Activated naive CD4-positive, alpha-beta T cell treated with Interleukin-2 at 50 U/mL for 16 hours (primary cell): ENCODE measurements around the gene KCTD5.

Experiments used
- DNase-seq: peaks from one replicate; pipeline ENCODE4 v3.0.0-alpha.2; 2020

KCTD5 gene

DNA sequence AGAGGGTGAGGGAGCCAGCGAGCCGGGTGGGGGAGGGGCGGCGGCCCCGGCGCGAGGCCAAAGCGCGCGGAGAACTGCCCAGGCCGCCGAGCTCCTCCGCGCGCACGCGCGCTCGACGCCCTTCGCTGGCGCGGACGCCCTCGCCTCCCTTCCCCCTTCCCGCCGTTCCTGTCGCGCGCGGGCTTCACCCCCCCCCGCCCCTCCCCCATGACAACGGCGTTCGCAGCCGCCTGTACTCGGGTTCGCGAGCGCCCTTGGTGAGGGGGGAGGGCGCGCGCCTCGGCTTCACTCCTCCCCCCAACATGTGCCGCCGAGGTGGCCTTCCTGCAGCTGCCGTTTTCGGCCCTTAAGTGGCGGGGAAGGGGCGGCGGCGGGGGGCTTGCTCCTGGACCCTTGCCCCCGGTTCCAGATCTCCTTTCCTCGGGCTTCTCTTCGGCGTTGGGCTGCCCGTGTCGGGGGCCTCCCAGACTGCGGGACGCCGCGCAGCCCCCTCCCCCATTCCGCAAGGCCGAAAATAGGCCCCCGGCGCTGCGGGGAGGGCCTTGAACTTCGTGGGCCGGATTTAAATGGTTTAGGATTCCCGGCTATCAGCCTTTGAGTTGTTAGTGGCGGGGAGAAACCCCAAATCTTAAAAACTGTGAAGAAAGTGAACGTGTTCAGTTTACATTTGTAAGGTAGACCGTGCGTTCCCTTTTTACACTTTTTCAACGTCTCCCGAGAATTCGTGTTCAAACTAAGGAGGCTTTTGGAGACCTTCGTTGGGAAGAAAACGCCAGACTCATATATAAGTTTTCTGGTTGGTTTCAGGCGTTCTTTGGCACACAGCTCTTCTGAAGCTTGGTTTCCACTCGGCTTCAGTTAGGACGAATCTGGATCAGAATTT, 70.8 kb downstream of the KCTD5 start:
- DNase-seq, result no peak

DNA sequence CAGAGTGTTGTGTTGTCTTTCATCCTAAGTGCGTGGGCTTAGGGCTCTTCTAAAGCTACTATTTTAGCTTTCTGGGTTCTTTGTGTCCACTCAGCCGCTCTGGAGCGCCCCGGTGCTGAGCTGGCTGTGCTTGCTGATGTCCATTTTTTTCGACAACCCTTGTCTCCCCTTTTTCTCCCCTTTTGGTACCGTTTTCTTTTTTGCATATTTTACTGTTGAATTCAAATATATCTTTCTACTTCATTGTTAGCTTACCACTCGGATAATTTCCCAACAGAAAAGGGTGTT, 71.4 kb downstream of the KCTD5 start:
- no peak for DNase-seq

- no peak for DNase-seq
Observed at GRCh38 chr16:2755158-2755557, 72.8 kb downstream of the KCTD5 start.

DNA sequence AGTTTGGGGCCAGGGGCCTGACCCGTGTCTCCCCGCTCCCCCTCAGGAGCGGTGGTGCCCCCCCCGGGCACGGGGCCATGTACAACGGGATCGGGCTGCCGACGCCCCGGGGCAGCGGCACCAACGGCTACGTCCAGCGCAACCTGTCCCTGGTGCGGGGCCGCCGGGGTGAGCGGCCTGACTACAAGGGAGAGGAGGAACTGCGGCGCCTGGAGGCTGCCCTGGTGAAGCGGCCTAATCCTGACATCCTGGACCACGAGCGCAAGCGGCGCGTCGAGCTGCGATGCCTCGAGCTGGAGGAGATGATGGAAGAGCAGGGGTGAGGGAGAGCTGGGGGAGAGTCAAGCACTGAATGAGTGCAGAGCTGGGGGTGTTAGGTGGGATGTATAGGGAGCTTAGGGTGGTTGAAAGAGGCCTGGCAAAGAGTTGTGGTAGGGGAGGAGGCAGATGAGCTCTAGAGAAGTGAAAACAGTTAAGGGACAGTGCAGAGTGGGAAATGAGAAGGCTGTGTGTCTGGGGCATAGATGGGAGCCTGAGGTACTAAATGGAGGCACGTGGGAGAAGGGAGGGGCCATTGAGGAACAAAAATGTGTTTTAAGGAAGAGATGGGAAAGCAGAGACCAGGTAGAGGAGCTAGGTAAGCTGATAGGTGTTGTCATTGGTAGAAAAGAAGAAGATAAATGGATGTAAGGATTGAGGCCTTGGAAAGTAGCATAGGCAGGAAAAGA, 74.1 kb downstream of the KCTD5 start:
- DNase-seq, result no peak

GRCh38 chr16:2757344-2757743, 75.0 kb downstream of the KCTD5 start:
- no peak for DNase-seq
